ENCODE measurements around the gene MFSD11.

DNA sequence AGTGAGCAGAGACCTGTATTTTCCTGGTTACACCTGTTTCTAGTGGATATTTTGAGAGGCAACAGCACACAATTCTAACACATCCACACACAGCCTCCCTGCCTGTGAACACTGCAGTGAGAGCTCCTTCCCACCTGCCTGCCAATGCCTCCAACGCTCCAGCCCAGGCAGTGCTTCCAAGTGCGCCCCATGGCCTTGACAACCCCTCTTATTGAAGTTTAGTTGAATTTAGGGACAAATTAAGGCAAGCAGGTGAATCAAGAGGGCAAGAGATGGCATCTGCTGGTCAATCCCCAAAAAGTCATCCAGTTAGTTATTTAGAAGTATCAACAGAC is 22.5 kb upstream of the MFSD11 start:
- TF ChIP-seq, protein P1, sequence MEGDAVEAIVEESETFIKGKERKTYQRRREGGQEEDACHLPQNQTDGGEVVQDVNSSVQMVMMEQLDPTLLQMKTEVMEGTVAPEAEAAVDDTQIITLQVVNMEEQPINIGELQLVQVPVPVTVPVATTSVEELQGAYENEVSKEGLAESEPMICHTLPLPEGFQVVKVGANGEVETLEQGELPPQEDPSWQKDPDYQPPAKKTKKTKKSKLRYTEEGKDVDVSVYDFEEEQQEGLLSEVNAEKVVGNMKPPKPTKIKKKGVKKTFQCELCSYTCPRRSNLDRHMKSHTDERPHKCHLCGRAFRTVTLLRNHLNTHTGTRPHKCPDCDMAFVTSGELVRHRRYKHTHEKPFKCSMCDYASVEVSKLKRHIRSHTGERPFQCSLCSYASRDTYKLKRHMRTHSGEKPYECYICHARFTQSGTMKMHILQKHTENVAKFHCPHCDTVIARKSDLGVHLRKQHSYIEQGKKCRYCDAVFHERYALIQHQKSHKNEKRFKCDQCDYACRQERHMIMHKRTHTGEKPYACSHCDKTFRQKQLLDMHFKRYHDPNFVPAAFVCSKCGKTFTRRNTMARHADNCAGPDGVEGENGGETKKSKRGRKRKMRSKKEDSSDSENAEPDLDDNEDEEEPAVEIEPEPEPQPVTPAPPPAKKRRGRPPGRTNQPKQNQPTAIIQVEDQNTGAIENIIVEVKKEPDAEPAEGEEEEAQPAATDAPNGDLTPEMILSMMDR (IDR thresholded peaks at IDR 0.05 in 2 of 3, conservative IDR thresholded peaks at IDR 0.05 in 1 of 3; ENCODE audit: borderline replicate concordance in 1 of 3, insufficient read depth in 1 of 3, low read depth in 2 of 3, low read length in 2 of 3), result no peak
- no peak for TF ChIP-seq POLR2AphosphoS5 (IDR thresholded peaks at IDR 0.05; ENCODE audit: low read depth, low read length)
- no peak for TF ChIP-seq ZFX (IDR thresholded peaks at IDR 0.05)
- TF ChIP-seq SIN3A (IDR thresholded peaks at IDR 0.05; ENCODE audit: low read depth), result no peak
- no peak for TF ChIP-seq POLR2A (IDR thresholded peaks at IDR 0.05; ENCODE audit: borderline replicate concordance, extremely low read depth, insufficient read depth, insufficient read length)
- TF ChIP-seq, protein P2, sequence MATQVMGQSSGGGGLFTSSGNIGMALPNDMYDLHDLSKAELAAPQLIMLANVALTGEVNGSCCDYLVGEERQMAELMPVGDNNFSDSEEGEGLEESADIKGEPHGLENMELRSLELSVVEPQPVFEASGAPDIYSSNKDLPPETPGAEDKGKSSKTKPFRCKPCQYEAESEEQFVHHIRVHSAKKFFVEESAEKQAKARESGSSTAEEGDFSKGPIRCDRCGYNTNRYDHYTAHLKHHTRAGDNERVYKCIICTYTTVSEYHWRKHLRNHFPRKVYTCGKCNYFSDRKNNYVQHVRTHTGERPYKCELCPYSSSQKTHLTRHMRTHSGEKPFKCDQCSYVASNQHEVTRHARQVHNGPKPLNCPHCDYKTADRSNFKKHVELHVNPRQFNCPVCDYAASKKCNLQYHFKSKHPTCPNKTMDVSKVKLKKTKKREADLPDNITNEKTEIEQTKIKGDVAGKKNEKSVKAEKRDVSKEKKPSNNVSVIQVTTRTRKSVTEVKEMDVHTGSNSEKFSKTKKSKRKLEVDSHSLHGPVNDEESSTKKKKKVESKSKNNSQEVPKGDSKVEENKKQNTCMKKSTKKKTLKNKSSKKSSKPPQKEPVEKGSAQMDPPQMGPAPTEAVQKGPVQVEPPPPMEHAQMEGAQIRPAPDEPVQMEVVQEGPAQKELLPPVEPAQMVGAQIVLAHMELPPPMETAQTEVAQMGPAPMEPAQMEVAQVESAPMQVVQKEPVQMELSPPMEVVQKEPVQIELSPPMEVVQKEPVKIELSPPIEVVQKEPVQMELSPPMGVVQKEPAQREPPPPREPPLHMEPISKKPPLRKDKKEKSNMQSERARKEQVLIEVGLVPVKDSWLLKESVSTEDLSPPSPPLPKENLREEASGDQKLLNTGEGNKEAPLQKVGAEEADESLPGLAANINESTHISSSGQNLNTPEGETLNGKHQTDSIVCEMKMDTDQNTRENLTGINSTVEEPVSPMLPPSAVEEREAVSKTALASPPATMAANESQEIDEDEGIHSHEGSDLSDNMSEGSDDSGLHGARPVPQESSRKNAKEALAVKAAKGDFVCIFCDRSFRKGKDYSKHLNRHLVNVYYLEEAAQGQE (IDR thresholded peaks at IDR 0.05; ENCODE audit: low read depth), result no peak
- TF ChIP-seq RAD21 (IDR thresholded peaks at IDR 0.05; ENCODE audit: low read depth), result no peak
- TF ChIP-seq, protein P3, sequence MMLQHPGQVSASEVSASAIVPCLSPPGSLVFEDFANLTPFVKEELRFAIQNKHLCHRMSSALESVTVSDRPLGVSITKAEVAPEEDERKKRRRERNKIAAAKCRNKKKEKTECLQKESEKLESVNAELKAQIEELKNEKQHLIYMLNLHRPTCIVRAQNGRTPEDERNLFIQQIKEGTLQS (IDR thresholded peaks at IDR 0.05), result no peak
- TF ChIP-seq EZH2 (IDR thresholded peaks at IDR 0.05), result no peak

All from HCT116 (cell line).